Hematopoietic multipotent progenitor cell treated with erythropoietin and hydrocortisone succinate and interleukin-3 and kit ligand, for 8 days (in vitro differentiated cells): ENCODE results near the gene DNAH2.
A peak's percentile ranks its signal among the peaks of the same experiment; 100 is the strongest.
"Not testable (repeated sequence)": the region's sequence is repeated elsewhere in the genome, so short reads cannot be mapped to it uniquely, and the experiment has no call there.

Experiments used
- DNase-seq: peaks from one replicate; pipeline ENCODE4 v3.0.0-alpha.2; 2015

The DNAH2 gene

DNA sequence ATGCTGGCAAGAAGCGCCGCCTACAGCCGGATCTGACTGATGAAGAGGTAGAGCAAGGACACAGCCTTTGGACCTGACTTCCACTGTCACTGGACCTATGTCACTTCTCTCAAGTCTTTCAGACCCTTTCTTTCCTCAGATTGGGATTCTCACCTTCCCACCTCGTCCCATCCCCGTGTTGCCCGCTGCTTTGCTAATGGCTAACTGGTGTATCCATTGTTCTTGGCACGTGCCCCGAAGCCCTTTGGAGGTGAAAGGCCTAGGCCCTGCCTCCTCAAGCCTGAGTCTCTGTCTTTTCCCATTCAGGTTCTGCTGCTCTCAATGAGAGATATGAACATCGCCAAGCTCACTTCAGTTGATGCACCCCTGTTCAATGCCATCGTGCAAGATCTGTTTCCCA is 63.2 kb downstream of the DNAH2 start:
- DNase-seq, result no peak

DNA sequence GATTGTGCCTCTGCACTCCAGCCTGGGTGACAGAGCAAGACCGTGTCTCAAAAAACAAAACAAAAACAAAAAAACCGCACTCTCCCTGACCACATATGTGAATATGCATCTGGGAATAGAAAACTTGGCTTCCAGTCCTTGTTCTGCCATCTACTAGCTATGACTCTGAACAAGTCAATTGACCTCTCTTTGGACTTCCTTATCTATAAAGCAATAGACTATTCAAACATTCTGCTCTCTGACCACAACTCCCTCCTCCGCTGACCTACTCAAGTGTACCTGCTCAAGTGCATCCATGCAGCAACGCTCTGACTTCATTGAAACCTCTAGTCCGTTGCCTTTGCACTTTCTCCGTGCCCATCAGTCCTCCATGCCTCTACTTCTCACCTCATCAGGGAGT is 63.9 kb downstream of the DNAH2 start:
- DNase-seq, result no peak

DNA sequence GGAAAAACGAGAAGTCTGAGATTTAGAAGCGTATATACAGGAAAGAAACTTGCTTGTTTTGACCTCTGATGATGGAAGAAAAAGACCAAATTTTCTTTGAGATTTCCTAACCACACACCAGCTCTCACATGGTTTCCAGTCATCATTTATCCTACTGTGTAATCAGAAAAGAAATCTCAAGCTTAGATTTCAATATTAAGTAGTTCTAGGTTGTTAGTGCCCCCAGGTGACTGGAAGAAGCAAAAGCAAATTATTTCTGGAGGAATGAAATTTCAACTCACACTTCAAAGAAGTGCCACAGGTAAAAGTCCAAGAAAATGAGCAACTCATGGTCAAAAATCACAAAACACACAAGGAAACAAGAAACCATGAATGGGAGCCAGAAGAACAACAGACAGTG is 64.7 kb downstream of the DNAH2 start:
- DNase-seq, result no peak

DNA sequence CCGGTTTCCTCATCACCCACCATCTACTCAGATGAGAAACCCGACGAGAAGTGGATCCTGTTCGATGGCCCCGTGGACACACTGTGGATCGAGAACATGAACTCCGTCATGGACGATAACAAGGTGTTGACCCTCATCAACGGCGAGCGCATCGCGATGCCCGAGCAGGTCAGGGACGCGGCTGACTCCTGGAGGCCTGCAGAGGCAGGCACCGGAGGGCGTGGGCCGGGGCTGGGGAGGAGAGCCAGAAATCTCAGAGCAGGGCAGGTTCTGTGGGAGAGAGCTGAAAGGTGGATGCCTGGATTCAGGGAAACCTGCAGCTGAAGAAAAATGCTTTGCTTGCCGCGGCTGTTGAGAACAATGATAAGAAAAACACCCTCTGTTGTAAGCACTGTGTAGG is 69.3 kb downstream of the DNAH2 start:
- no peak for DNase-seq

DNA sequence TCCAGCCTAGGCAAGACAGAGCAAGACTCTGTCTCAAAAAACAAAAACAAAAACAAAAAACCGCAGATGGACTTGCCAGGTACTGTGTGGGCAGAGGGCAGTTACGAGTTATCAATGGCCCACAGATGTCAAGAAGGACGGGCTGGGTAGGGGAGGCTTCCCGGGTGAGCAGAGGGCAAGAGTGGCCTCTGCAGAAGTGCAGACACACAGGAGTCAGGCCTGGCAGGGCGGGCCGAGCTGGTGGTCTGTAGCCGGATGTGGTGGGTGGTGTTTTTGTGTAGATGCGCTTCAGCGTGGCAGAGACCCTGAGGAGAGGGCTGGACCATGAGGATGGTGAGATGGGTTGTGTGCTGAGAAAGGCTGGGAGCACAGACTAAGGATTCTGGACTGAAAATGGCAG is 71.6 kb downstream of the DNAH2 start:
- DNase-seq, result peak; percentile 21

DNA sequence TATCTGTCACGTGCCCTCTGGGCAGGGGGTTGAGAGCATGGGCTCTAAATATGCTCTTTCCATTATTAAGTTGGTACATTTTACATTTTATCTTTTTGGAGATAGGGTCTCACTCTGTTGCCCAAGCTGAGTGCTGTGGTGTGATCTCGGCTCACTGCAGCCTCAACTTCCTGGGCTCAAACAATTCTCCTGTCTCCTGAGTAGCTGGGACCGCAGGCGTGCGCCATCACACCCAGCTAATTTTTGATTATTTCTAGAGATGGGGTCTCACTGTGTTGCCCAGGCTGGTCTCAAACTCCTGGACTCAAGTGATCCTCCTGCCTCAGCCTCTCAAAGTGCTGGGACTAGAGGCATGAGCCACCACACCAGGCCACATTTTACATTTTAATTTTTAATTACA is 72.6 kb downstream of the DNAH2 start:
- no peak for DNase-seq

DNA sequence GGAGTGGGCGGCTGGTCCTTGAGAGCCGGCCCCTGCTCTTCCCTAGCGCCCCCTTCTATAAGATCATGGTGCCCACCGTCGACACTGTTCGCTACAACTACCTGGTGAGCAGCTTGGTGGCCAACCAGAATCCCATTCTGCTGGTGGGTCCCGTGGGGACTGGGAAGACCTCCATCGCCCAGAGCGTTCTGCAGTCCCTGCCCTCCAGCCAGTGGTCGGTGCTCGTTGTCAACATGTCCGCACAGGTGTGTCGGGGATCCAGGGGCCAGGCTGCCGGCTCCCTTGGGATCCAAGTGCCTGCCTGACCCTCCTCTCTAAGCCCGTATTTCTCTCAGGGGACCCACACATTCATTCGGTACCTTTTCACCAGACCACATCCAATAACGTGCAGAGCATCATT is 75.1 kb downstream of the DNAH2 start:
- no peak for DNase-seq

DNA sequence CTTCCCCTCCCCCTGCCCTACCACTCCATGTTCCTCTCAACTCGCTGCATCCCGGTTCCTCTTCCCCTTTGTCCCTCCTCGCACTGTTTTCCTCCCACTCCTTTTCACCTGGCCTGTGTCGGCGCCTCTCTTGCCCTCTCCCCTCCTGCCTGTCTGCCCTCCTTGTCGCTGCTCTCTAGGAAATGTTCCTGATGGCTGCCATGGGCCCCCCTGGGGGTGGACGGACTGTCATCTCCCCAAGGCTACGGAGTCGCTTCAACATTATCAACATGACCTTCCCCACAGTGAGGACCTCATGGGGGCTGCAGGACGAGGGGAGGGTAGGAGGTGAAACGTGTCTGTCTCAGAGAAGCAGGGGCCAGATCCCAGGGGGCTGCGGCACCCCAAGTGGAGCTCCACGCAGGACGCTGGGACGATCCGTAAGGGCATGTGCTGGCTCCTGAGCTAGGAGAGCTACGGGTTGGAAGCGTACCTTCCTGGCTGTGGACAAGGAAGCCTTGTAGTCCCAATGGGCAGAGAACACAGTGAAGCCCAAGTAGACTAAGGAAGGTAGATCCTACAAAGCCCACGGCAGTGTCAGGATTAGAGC is 76.6 kb downstream of the DNAH2 start:
- no peak for DNase-seq

DNA sequence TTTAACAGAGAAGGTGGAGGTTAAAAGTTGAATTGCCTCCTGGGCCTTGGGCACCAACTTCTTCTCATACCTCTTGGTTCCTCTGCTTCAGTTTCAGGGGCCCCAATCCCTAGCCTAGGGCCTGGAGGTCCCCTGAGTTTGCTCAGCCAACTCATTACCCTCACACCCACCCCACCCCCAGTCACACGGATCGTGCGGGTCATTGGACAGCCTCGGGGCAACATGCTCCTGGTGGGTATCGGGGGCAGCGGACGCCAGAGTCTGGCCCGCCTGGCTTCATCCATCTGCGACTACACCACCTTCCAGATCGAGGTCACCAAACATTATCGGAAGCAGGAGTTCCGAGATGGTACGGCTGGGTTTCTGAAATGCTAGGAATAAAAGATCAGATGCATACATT is 80.4 kb downstream of the DNAH2 start:
- no peak for DNase-seq

DNA sequence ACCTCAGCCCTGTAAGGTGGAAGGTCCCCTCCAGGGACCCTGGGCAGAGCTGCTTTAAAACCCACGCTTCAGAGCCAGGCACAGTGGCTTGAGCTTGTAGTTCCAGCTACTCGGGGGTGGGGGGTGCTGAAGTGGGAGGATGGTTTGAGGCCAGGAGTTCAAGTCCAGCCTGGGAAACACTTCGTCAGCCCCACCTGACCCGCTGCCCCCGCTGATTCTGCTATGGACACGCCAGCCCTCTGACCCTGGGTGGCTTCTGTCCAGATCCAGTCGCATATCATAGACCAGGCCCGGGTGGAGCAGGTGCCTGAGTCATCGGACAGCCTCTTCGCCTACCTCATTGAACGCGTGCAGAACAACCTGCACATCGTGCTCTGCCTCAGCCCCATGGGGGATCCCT is 81.3 kb downstream of the DNAH2 start:
- no peak for DNase-seq

DNA sequence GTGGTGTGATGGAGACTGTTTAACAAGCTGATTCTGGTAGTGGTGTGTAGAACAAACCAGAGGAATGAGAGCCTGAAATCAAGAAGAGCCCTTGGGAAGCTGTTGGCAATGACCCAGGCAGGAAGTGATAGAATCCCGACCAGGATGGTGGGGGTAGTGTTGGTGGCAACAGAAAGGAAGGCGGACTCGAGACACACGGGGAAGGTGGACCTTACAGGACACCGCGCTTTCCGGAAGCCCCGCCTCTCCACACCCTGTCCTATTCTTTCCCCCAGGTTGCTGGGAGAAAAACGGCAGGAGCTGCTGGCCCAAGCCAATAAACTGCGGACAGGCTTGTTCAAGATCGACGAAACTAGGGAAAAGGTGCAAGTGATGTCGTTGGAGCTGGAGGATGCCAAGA is 86.4 kb downstream of the DNAH2 start:
- no peak for DNase-seq

DNA sequence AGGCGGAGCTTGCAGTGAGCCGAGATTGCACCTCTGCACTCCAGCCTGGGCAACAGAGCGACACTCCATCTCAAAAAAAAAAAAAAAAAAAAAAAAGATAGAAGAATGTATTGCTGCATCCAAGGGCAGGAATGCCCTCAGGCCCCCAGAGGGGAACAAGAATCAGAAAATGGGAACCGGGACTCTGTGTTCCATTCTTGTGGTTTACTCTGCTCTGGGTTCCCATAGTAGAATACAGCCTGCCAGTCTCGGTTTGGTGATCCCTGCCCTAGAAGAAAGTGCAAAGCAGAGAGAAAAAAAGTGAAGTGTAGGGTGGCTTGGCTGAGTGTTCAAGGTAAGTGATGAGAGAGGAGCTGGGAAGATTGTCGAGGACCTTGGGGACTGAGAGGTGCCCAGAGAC is 89.0 kb downstream of the DNAH2 start:
- DNase-seq, result no peak

DNA sequence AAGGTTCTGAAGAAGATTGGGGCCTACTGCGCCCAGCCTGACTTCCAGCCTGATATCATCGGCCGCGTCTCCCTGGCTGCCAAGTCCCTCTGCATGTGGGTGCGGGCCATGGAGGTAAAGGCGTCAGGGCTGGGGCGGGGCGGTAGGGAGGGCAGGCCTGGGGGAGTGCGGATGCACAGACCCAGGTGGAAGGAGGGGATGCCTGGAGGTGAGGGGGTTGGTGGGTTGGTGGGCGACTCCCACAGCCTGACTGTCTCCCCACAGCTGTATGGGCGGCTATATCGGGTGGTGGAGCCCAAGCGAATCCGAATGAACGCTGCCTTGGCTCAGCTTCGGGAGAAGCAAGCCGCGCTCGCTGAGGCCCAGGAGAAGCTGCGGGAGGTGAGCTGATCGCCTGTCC is 89.7 kb downstream of the DNAH2 start:
- no peak for DNase-seq

DNA sequence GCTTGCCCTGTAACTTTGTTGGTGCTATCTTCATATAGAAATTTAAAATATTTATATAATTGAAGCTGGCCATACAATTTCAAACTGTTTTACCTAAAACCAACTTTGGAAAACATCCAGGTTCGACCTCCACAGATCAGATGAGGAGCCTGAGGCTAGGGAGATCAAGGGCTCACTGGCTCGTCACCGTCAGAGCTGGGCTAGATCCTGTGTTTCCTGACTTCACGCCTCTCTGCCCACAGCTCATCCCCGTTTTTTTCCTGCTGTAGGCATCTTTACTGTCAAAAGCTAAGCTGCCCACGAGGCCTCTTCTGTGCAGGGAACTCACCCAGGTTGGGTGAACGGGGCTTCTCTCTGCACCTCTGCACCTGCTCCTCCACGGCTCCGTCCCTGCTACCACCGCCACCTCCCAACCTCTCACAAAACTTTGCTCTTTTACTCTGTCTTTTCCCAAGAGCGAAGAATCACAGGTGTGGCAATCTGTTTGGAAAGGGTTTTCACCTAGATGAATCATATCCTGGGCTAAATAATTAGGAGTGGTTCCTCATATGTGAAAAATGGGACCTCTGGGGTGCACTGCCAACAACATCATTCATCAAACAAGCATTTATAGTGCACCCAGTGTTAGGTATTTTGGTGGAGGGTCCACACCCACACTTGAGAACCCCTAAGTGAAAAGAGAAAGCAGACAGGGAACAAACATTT is 91.7 kb downstream of the DNAH2 start:
- no peak for DNase-seq

DNA sequence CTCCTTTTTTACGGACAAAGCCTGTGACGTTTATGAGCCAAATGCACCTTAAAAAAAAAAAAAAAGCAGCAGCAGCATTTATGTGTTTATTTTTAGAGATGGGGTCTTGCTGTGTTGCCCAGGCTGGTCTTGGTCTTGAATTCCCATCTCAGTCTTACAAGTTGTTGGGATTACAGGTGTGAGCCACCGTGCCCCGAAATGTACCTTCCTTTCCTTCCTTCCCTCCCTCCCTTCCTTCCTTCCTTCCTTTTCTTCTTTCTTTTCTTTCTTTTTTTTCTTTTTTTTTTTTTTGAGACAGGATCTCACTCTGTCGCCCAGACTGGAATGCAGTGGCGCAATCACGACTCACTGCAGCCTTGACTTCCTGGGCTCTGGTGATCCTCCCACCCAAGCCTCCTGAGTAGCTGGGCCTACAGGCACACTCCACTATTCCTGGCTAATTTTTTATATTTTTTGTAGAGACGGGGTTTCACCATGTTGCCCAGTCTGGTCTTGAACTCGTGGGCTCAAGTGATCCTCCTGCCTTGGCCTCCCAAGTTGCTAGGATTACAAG is 92.3 kb downstream of the DNAH2 start:
- not testable (repeated sequence) for DNase-seq

DNA sequence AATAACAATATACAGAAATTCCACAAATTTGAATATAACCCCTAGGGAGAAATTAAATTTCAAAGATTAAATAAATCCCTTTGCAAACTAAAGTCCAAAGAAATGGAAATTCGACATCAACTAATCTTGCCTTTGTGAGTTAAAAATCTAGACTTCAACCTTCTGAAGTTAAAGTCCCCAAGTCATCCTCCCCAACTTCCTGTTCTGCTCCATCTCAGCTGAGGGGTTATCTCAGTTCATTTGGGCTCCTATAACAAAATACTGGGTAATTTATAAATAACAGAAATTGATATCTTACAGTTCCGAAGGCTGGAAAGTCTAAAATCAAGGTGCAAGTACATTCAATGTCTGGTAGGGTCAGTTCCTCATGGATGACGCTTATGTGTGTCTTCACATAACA is 93.7 kb downstream of the DNAH2 start:
- no peak for DNase-seq

DNA sequence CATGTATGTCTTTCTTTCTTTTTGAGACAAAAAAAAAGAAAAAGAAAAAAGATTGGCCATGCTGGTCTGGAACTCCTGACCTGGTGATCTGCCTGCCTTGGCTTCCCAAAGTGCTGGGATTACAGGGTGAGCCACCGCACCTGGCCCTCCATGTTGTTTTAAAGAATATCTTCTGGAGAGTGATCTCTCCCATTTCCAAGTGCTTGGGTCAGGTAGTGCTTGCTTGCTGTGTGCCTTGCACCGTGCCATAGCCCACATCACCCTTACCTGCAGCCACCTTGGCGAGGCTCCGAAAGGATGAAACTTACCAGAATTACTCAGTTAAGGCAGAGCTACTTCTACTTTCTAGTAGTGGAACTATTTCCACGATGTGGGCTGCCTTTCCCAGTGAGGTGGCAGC is 97.4 kb downstream of the DNAH2 start:
- DNase-seq, result no peak

DNA sequence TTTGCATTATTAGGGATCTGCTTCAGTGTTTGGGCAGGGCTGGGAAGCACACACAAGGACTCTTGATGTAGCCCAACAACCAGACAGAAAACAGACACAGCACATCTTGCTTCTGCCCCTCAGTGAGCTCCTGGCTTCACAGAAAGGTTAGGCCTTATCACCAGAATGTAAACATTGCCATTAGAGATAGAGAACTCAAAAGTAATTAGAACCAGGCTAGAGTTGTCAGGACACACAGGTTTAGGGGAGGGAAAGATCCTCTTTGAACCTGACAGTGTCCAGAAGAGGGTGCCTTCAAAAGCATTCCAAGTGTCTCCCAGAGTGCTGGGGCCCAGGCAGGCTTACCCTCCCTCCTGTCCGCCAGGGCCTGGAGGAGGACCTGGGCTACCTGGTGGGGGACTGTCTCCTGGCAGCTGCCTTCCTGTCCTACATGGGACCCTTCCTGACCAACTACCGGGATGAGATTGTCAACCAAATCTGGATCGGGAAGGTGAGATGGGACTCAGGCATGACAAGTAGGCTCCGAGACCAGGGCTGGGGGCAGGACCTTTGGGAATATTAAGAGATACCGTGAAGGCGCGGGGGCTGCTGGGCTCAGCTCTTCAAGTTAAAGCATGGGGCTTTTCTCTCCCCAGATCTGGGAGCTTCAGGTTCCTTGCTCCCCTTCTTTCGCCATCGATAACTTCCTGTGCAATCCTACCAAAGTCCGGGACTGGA is 99.5 kb downstream of the DNAH2 start:
- DNase-seq, result no peak

DNA sequence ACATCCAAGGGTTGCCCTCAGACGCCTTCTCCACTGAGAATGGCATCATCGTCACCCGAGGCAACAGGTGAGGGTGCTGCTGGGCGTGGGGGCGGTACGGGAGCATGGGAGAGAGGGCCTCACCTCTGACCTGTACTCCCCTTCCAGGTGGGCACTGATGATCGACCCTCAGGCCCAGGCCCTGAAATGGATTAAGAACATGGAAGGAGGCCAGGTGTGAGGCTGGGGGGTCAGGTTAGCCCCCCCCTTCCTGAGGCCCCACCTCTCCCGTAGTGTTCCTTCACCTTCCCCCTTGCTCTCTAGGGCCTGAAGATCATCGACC is 100.1 kb downstream of the DNAH2 start:
- DNase-seq, result no peak

DNA sequence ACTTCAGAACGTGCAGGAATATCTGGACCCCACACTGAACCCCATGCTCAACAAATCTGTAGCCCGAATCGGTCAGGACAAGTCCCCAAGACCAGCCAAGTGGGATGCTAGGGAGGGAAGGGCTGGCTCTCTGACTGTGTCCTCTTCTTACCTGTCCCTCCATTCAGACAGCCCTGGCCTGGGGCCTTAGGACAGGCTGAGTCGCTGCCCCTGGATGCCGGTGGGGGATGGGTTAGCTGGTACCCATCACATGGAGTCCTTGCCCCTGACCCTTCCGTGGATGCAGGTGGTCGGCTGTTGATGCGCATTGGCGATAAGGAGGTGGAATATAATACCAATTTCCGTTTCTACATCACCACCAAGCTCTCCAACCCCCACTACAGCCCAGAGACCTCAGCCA is 100.5 kb downstream of the DNAH2 start:
- no peak for DNase-seq

DNA sequence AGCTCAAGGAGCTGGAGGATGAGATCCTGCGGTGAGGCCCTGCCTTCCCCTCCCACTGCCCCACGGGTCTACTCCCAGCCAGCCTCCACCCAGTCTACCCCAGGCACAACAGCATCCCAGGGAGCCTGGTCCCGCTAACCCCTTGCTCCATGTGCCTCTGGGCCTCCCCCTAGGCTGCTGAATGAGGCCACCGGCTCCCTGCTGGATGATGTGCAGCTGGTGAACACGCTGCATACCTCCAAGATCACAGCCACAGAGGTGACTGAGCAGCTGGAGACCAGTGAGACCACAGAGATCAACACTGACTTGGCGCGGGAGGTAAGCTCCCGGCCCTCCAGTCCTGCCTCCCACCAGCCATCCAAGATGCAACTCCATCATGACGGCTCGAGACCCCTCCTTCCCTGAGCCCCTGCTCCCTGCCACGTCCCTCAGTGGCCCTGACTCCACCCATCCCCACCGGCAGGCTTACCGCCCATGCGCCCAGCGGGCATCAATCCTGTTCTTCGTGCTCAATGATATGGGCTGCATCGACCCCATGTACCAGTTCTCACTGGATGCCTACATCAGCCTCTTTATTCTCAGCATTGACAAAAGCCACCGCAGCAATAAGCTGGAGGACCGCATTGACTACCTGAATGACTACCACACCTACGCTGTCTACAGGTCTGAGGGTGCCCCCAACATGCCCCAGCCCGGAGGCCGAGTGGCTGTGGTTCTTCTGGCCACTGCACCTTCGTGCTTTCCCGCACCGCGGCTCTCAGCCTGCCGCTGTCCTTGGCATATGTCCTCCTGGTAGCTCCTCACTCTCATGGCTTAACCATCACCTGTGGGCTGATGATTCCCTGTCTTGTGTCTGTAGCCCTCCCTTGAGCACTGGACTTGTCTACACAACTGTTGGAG is 101.5 kb downstream of the DNAH2 start:
- no peak for DNase-seq

DNA sequence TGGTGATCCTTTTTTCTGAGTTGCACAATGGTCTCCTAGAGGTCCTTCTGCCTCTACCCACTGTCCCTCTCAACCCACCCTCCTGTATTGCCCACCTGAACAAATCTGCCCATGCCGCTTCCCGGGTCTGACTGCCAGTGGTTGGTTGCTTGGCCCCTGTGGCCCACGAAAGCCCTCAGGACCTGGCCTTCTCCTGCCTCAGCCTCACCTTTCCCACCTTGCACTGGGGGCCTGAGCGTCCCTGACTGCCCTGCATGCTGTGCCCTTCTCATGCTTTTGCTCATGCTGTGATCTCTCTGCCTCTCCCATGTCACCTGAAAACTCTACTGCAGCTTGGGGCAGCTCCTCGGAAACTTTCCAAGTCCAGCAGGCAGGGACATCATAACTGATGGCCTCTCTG is 102.7 kb downstream of the DNAH2 start:
- DNase-seq, result no peak

DNA sequence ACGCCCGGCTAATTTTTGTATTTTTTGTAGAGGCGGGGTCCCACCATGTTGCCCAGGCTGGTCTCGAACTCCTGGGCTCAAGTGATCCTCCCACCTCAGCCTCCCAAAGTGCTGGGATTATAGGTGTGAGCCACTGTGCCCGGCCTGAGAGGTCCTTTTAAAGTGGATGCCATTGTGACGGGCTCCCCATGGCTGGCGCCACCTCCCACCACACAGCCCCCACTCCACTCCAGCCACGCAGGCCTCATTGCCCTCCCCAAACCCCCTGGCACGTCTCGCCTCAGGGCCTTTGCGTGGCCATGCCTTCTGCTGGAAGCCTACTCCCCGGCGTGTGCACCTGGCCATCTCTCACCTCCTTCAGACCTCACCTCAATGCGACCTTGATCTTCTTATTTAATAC is 104.6 kb downstream of the DNAH2 start:
- DNase-seq, result no peak
